NB4 (cell line): ENCODE data around the gene UBA52.

ENCODE experiments used
- POLR2A ChIP-seq: IDR thresholded peaks from 2 replicates; pipeline ENCODE4 v1.6.1; 2011; ENCODE audit warnings: mild to moderate bottlenecking; ENCODE audit not compliant: insufficient read length; ENCODE audit errors: extremely low read depth
- TF ChIP-seq, protein P1 (sequence below): IDR thresholded peaks from one replicate; pipeline ENCODE4 v1.5.1; 2012; ENCODE audit warnings: low read depth, low read length

DNA sequence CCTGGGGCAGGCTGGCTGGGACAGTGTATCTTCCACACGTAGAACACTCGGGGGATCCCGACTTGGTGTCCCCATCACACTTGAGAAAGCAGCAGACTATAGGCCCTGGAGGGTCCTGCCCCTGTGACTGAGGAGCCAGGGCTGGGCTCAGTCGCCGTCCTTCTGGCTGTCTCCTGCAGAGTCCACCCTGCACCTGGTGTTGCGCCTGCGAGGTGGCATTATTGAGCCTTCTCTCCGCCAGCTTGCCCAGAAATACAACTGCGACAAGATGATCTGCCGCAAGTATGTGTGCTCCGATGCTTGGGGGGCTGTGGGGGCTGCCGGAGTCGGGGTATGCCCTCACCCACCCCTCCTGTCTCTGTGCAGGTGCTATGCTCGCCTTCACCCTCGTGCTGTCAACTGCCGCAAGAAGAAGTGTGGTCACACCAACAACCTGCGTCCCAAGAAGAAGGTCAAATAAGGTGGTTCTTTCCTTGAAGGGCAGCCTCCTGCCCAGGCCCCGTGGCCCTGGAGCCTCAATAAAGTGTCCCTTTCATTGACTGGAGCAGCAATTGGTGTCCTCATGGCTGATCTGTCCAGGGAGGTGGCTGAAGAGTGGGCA is 3.1 kb downstream of the UBA52 start:
- TF ChIP-seq, protein P1, sequence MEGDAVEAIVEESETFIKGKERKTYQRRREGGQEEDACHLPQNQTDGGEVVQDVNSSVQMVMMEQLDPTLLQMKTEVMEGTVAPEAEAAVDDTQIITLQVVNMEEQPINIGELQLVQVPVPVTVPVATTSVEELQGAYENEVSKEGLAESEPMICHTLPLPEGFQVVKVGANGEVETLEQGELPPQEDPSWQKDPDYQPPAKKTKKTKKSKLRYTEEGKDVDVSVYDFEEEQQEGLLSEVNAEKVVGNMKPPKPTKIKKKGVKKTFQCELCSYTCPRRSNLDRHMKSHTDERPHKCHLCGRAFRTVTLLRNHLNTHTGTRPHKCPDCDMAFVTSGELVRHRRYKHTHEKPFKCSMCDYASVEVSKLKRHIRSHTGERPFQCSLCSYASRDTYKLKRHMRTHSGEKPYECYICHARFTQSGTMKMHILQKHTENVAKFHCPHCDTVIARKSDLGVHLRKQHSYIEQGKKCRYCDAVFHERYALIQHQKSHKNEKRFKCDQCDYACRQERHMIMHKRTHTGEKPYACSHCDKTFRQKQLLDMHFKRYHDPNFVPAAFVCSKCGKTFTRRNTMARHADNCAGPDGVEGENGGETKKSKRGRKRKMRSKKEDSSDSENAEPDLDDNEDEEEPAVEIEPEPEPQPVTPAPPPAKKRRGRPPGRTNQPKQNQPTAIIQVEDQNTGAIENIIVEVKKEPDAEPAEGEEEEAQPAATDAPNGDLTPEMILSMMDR, result no peak
- no peak for TF ChIP-seq POLR2A
